ENCODE results near the gene AGPAT4. TPM values are rescaled to one million over a fixed set of nuclear protein-coding genes. Genes with fewer than 3 reads are reported as not detected.

AGPAT4 gene
- polyA plus RNA-seq, 1 donor (not counting 4 experiments of a cell fraction or from before 2014, with no cell fraction given): 8.4 TPM

DNA sequence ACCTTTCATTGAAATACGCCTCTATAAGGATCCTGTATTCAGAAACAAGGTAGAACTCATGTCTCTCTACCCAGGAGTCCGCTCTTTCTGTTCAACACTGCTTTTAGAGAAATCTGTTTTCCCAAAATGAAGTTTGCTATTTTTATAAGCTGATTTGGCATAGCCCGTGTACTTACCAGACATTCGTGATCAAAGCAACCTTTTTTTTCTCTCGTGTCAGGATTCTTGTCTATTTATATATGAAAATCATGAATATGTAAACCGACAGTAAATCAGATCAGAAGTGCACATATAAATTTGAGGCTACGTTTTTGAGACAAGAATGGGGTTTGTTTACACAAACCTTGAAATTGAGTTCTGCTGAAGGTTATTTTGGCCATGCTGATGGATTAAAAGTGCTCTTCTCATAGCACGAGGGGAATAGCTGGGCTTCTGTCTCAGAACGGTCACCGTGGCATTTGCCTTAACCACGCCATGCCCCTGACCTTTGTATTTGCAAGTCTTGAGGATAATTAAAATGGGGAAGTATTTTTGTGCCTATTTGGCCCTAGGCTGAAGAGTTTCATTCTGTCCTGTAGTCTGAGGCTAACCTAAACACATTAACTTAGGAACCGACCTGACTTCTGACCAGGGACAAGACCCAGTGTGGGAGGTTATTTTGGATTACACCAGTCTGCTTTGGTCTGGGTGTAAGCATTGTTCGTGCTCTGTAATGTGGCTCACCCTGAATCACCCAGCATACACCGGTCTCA lies 163.7 kb downstream of the AGPAT4 start:
- Histone ChIP-seq H3K9ac (ENCODE audit: control insufficient read depth, extremely low read depth, insufficient read depth, low read length) (no peak overlapping the region), H3K27ac (ENCODE audit: control insufficient read depth, insufficient read depth, low read length) (no peak overlapping the region), H3K4me1 (ENCODE audit: control insufficient read depth, extremely low read depth, insufficient read depth, low read length) (peaks cover 7% of the 10 kb centered on the region), H3K36me3 (ENCODE audit: control insufficient read depth in 2 of 2, extremely low read depth in 1 of 2, insufficient read depth in 2 of 2, low read length in 2 of 2) (peaks cover 24 to 38% of the 10 kb centered on the region in 2 experiments), H3K9me3 (ENCODE audit: control insufficient read depth, low read depth, low read length) (no peaks in the 10 kb centered on the region), H3K4me3 (ENCODE audit: control insufficient read depth in 2 of 3, extremely low read depth in 1 of 3, insufficient read depth in 2 of 3, low read depth in 1 of 3, low read length in 3 of 3) (no peak overlapping the region), H2AFZ (ENCODE audit: control insufficient read depth, low read length) (no peak overlapping the region), H3K9me1 (ENCODE audit: control insufficient read depth, extremely low read depth, insufficient read depth, low read length) (no peaks in the 10 kb centered on the region), H3K79me2 (ENCODE audit: control insufficient read depth, insufficient read depth, low read length) (no peaks in the 10 kb centered on the region), H3K4me2 (ENCODE audit: control insufficient read depth, extremely low read depth, insufficient read depth, low read depth, low read length) (no peak overlapping the region), H3K27me3 (ENCODE audit: control insufficient read depth, extremely low read depth, insufficient read depth, low read length) (no peaks in the 10 kb centered on the region), H4K20me1 (ENCODE audit: control insufficient read depth, extremely low read depth, insufficient read depth, low read length) (no peaks in the 10 kb centered on the region)
- TF ChIP-seq, protein P1, sequence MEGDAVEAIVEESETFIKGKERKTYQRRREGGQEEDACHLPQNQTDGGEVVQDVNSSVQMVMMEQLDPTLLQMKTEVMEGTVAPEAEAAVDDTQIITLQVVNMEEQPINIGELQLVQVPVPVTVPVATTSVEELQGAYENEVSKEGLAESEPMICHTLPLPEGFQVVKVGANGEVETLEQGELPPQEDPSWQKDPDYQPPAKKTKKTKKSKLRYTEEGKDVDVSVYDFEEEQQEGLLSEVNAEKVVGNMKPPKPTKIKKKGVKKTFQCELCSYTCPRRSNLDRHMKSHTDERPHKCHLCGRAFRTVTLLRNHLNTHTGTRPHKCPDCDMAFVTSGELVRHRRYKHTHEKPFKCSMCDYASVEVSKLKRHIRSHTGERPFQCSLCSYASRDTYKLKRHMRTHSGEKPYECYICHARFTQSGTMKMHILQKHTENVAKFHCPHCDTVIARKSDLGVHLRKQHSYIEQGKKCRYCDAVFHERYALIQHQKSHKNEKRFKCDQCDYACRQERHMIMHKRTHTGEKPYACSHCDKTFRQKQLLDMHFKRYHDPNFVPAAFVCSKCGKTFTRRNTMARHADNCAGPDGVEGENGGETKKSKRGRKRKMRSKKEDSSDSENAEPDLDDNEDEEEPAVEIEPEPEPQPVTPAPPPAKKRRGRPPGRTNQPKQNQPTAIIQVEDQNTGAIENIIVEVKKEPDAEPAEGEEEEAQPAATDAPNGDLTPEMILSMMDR (optimal IDR thresholded peaks at IDR 0.05 in 1 of 3, IDR thresholded peaks at IDR 0.05 in 1 of 3, conservative IDR thresholded peaks at IDR 0.05 in 1 of 3; ENCODE audit: extremely low read depth in 1 of 3, insufficient read depth in 2 of 3, low read length in 3 of 3): no peak
- no peak for TF ChIP-seq EZH2 (IDR thresholded peaks at IDR 0.05; ENCODE audit: low read length)
- FAIRE-seq: no peak
- dilution Hi-C loops (cut with MboI; ENCODE audit: extremely low pct_ligation_motif_present, low sequenced_read_pairs): no loop called here
- DNase-seq (ENCODE audit: low read depth, low spot score): no peak

DNA sequence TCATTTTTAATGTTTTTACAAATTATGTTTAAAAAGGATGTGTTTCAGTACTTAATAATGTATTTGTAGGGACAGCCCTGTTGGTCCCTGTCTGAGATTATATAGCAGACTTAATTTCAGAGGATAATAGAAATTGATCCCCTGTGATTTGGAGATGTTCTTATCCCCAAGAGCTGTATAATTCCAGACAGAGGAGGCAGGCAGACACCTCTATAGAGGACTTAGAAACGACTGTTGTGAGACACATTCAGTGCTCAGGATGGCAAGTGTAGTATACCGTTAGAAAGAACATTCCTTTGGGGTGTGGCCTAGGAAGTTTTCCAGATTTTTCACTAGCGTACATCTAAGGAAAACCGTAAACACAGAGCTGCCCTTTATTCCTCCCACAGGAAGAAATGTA lies 164.5 kb downstream of the AGPAT4 start:
- peaks cover 24 to 38% of the 10 kb centered on the region in 2 experiments for H3K36me3 ChIP-seq (ENCODE audit: control insufficient read depth in 2 of 2, extremely low read depth in 1 of 2, insufficient read depth in 2 of 2, low read length in 2 of 2)
- dilution Hi-C loops (cut with MboI; ENCODE audit: extremely low pct_ligation_motif_present, low sequenced_read_pairs): no loop called here
- no peak for FAIRE-seq

More for the DNA sequence above, 164.5 kb downstream of the AGPAT4 start:
- Histone ChIP-seq H3K79me2 (ENCODE audit: control insufficient read depth, insufficient read depth, low read length) (no peaks in the 10 kb centered on the region), H3K27ac (ENCODE audit: control insufficient read depth, insufficient read depth, low read length) (no peak overlapping the region), H3K9ac (ENCODE audit: control insufficient read depth, extremely low read depth, insufficient read depth, low read length) (no peak overlapping the region), H3K4me3 (ENCODE audit: control insufficient read depth in 2 of 3, extremely low read depth in 1 of 3, insufficient read depth in 2 of 3, low read depth in 1 of 3, low read length in 3 of 3) (no peak overlapping the region), H3K27me3 (ENCODE audit: control insufficient read depth, extremely low read depth, insufficient read depth, low read length) (no peaks in the 10 kb centered on the region), H3K4me2 (ENCODE audit: control insufficient read depth, extremely low read depth, insufficient read depth, low read depth, low read length) (no peak overlapping the region), H4K20me1 (ENCODE audit: control insufficient read depth, extremely low read depth, insufficient read depth, low read length) (no peaks in the 10 kb centered on the region), H3K4me1 (ENCODE audit: control insufficient read depth, extremely low read depth, insufficient read depth, low read length) (peaks cover 14% of the 10 kb centered on the region), H3K9me1 (ENCODE audit: control insufficient read depth, extremely low read depth, insufficient read depth, low read length) (no peaks in the 10 kb centered on the region), H2AFZ (ENCODE audit: control insufficient read depth, low read length) (no peak overlapping the region), H3K9me3 (ENCODE audit: control insufficient read depth, low read depth, low read length) (no peaks in the 10 kb centered on the region)
- no peak for DNase-seq (ENCODE audit: low read depth, low spot score)
- no peak for TF ChIP-seq EZH2 (IDR thresholded peaks at IDR 0.05; ENCODE audit: low read length)
- TF ChIP-seq, protein P1 (optimal IDR thresholded peaks at IDR 0.05 in 1 of 3, IDR thresholded peaks at IDR 0.05 in 1 of 3, conservative IDR thresholded peaks at IDR 0.05 in 1 of 3; ENCODE audit: extremely low read depth in 1 of 3, insufficient read depth in 2 of 3, low read length in 3 of 3): no peak
